Measurements from ENCODE around the gene ATP5F1B. TPM values are rescaled to one million over a fixed set of nuclear protein-coding genes. Genes with fewer than 3 reads are reported as not detected.
A peak's percentile ranks its signal among the peaks of the same experiment; 100 is the strongest.

ATP5F1B gene
- total RNA-seq, 1 donor: 449 TPM

DNA sequence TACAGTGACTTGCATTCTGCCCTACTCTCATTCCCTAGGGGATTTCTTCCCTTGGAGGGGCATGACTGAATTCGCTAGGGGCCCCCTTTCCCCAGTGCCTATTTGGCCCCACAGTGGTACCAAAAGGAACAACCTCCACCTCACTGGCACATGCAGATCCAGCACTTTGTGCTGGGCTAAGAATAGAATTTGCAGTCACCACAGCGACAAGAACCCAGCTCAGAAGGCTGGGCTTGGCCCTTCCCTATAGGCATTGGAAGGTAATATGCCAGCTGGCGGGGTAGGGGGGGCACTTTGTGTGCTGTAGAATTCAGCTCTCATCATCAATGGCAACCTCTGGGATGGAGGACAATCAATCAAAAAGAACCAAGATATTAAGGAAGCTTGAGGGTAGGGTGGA is 29.5 kb downstream of the ATP5F1B start:
- TF ChIP-seq, protein P1, sequence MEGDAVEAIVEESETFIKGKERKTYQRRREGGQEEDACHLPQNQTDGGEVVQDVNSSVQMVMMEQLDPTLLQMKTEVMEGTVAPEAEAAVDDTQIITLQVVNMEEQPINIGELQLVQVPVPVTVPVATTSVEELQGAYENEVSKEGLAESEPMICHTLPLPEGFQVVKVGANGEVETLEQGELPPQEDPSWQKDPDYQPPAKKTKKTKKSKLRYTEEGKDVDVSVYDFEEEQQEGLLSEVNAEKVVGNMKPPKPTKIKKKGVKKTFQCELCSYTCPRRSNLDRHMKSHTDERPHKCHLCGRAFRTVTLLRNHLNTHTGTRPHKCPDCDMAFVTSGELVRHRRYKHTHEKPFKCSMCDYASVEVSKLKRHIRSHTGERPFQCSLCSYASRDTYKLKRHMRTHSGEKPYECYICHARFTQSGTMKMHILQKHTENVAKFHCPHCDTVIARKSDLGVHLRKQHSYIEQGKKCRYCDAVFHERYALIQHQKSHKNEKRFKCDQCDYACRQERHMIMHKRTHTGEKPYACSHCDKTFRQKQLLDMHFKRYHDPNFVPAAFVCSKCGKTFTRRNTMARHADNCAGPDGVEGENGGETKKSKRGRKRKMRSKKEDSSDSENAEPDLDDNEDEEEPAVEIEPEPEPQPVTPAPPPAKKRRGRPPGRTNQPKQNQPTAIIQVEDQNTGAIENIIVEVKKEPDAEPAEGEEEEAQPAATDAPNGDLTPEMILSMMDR (IDR thresholded peaks at IDR 0.05; ENCODE audit: insufficient read depth, low read depth, low read length): no peak
- DNase-seq (ENCODE audit: low read depth): no peak
- H3K4me3 ChIP-seq (ENCODE audit: low read depth, low read length): no peak overlapping the region

DNA sequence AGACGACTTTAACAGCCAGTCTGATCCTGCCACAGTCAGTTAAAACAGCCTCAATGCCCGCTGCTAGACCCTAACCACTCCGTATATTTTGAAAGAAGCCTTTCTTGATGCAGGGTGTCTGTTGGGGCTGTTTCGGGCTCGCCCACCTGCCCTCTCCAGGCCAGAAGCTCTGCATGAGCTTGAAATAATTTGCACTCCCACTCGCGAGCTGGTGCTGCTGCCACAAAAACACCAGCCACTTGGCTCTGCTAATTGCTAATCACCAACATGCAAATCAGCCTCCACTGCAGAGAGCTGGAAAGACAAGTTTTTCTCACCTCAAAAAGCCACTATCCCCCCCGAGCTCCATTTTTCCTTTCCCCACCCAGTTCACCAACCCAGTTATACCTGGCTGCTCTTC is 31.2 kb downstream of the ATP5F1B start:
- no peak overlapping the region for H3K4me3 ChIP-seq (ENCODE audit: low read depth, low read length)
- DNase-seq (ENCODE audit: low read depth): no peak
- TF ChIP-seq, protein P1 (IDR thresholded peaks at IDR 0.05; ENCODE audit: insufficient read depth, low read depth, low read length): no peak

- no peak for DNase-seq (ENCODE audit: low read depth)
- TF ChIP-seq, protein P1 (IDR thresholded peaks at IDR 0.05; ENCODE audit: insufficient read depth, low read depth, low read length): no peak
- no peak overlapping the region for H3K4me3 ChIP-seq (ENCODE audit: low read depth, low read length)
Measured at GRCh38 chr12:56604355-56604754, 41.4 kb downstream of the ATP5F1B start.

DNA sequence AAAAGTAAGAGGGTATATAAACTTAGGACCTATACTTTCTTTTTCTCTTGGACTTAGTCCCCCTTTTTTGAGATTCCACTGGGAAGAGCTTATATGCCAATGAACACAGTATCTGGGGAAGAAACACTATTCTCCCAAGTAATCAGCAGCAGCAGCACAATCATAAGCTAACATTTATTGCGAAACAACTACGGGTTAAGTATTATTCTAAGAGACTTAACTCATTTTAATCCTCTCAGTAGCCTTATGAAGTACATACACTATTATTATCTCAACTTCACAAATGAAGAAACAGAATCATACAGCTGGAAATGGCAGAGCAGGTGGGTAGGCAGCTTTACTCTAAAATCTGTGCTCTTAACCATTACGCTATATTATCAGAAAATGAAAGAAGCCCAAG is 43.5 kb downstream of the ATP5F1B start:
- DNase-seq (ENCODE audit: low read depth): no peak
- TF ChIP-seq, protein P1 (IDR thresholded peaks at IDR 0.05; ENCODE audit: insufficient read depth, low read depth, low read length): no peak
- H3K4me3 ChIP-seq (ENCODE audit: low read depth, low read length): no peak overlapping the region

DNA sequence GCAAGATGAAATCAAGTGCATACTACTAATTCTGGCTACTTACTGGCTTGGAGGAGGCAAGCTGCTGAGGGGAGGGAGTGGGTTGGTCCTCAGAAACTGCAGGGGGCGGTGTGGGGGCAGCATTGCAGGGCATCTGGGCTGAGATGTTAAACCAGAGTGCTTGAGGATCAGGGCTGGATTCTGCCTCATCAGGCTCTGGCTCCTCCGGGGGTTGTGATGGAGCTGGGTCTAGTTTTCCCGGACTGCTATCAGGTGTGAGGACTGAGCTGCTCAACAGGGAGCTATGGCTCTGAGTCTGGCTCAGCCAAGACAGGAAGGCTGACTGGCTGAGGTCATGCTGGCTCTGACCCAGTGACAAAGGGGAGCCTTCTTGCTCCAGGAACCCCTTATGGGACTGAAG is 44.3 kb downstream of the ATP5F1B start:
- TF ChIP-seq, protein P1 (IDR thresholded peaks at IDR 0.05; ENCODE audit: insufficient read depth, low read depth, low read length): peak; percentile 18
- no peak for DNase-seq (ENCODE audit: low read depth)
- H3K4me3 ChIP-seq (ENCODE audit: low read depth, low read length): no peak overlapping the region

DNA sequence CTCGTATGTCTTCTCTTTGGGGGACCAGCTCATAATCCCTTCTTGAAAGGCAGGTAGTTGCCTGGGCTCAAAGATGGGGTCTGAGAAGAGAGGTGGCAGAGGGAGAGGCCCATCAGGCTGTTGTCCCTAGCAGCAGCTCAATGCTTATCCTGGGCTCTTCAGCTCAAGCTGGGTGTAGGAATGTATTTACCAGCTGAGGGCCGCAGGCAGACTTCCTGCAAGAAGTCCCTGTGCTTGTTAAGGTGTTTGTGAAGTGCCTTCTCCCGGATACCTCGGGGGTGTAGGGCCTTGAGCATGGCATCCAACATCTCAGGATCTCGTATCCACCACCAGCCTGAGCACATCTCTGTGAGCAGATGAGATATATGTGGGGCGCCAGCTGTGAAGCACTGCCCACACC is 45.0 kb downstream of the ATP5F1B start:
- TF ChIP-seq, protein P1 (IDR thresholded peaks at IDR 0.05; ENCODE audit: insufficient read depth, low read depth, low read length): no peak
- no peak overlapping the region for H3K4me3 ChIP-seq (ENCODE audit: low read depth, low read length)
- DNase-seq (ENCODE audit: low read depth): no peak

DNA sequence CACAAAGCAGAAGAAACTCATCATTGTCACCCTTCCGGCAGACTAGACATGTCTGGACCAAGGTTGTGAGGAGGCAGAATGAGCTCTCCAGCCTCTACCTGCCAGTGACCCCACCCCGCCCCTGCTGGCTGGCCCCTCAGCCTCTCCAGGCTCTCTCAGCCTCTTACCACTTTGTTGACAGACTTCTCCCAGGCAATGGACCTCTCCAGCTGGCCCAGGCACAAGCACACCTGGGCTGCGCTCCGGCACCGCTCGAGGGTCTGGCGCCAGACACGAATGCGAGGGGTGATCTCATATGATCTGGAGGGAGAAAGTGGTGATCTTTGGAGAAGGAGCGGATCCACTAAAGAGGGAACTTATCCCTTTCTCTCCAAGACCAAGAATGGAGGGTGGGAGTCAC is 46.0 kb downstream of the ATP5F1B start:
- TF ChIP-seq, protein P1 (IDR thresholded peaks at IDR 0.05; ENCODE audit: insufficient read depth, low read depth, low read length): no peak
- H3K4me3 ChIP-seq (ENCODE audit: low read depth, low read length): no peak overlapping the region
- DNase-seq (ENCODE audit: low read depth): no peak

Data from fibroblast of villous mesenchyme (primary cell).